HCT116 (cell line): ENCODE data around the gene RXYLT1. TPM values are rescaled to one million over a fixed set of nuclear protein-coding genes. Genes with fewer than 3 reads are reported as not detected.

Experiments used
- ATAC-seq: fragments of 200-7000 bp; cut with Tn5 transposase; 2 replicates; pipeline ENCODE4 v1.9.1; 2020; ENCODE audit warnings: mild to moderate bottlenecking, moderate library complexity
- BruUV-seq: library from RNA; stranded (reverse); fragments of 400-500 nt; replicated peaks from 2 replicates; lab custom pipeline; 2021; lab: Mats Ljungman, UMichigan
- CTCF ChIA-PET: fragments of 300-600 bp; sonication (Branson Sonifier 250); formaldehyde crosslinking; loops from one replicate; lab custom pipeline; 2021; ENCODE audit warnings: antibody characterized with exemption; lab: Charles Lee
- POLR2A ChIA-PET: fragments of 300-600, 350-600 bp; sonication (Branson Sonifier 250); formaldehyde crosslinking; loops from one replicate; lab custom pipeline; 2021; ENCODE audit warnings: antibody characterized with exemption; lab: Charles Lee
- RAD21 ChIA-PET, 2 experiments: fragments of 300-600 bp; sonication (Branson Sonifier 250); formaldehyde crosslinking; loops; one replicate each; lab custom pipeline; 2023; ENCODE audit warnings: low total read pairs in 2 of 2; ENCODE audit not compliant: uncharacterized antibody in 2 of 2, unreplicated experiment in 2 of 2, low non-redundant PET in 1 of 2; lab: Charles Lee
- DNase-seq: peaks from one replicate; pipeline ENCODE4 v3.0.0-alpha.2; 2010; ENCODE audit warnings: low read depth, low spot score
- H2AFZ ChIP-seq: fragments of 200-600 bp; shearing (Covaris generic), sonication (generic); 2 replicates; pipeline ENCODE4 v1.6.1; 2017; ENCODE audit warnings: low read depth, mixed run types, mixed read lengths, antibody characterized with exemption, low read length; ENCODE audit not compliant: poor library complexity, severe bottlenecking
- H3K27ac ChIP-seq: 2 replicates; pipeline ENCODE4 v1.5.1; 2012; ENCODE audit warnings: low read depth, low read length
- H3K27me3 ChIP-seq: fragments of 200-600 bp; sonication (generic); 2 replicates; pipeline ENCODE4 v1.6.1; 2016; ENCODE audit warnings: mixed run types, low read length, mixed read lengths; ENCODE audit not compliant: insufficient read depth
- H3K36me3 ChIP-seq, 2 experiments: fragments of 200-500 bp in 1 of 2; fragments of 200-600 bp in 1 of 2; sonication (Bioruptor generic) in 1 of 2; sonication (generic) in 1 of 2; 2 replicates each; pipeline versions ENCODE4 v1.5.1 to v1.6.1; 2014 to 2016; ENCODE audit warnings: low read length in 2 of 2, inconsistent platforms in 1 of 2, mixed read lengths in 1 of 2, mixed run types in 1 of 2; ENCODE audit not compliant: insufficient read depth in 2 of 2, control insufficient read depth in 1 of 2
- H3K4me1 ChIP-seq, 2 experiments: fragments of 200-600 bp in 1 of 2; sonication (generic) in 1 of 2; 2 replicates each; pipeline versions ENCODE4 v1.5.1 to v1.6.1; 2012 to 2017; ENCODE audit warnings: low read length in 2 of 2, inconsistent platforms in 1 of 2, mild to moderate bottlenecking in 1 of 2, mixed read lengths in 1 of 2, mixed run types in 1 of 2, moderate library complexity in 1 of 2; ENCODE audit not compliant: insufficient read depth in 2 of 2, control insufficient read depth in 1 of 2
- H3K4me2 ChIP-seq: fragments of 200-600 bp; sonication (generic); 2 replicates; pipeline ENCODE4 v1.6.1; 2017; ENCODE audit warnings: mixed run types, low read length, mixed read lengths
- H3K4me3 ChIP-seq, 2 experiments: fragments of 200-600 bp in 1 of 2; sonication (generic) in 1 of 2; replicated peaks in 1 of 2; 2 replicates each; pipeline ENCODE4 v1.5.1; 2011 to 2016; ENCODE audit warnings: low read length in 2 of 2, control low read depth in 1 of 2, low read depth in 1 of 2, mild to moderate bottlenecking in 1 of 2, mixed read lengths in 1 of 2, mixed run types in 1 of 2
- H3K79me2 ChIP-seq: fragments of 200-600 bp; sonication (generic); 2 replicates; pipeline ENCODE4 v1.6.1; 2017; ENCODE audit warnings: mild to moderate bottlenecking, mixed run types, low read length, moderate library complexity, mixed read lengths; ENCODE audit not compliant: insufficient read depth
- H3K9ac ChIP-seq: fragments of 200-600 bp; sonication (generic); 2 replicates; pipeline ENCODE4 v1.6.1; 2016; ENCODE audit warnings: low read length, mixed read lengths
- H3K9me2 ChIP-seq: fragments of 200-600 bp; sonication (generic), shearing (Covaris generic); 2 replicates; pipeline ENCODE4 v1.6.1; 2017; ENCODE audit warnings: mixed run types, mild to moderate bottlenecking, moderate library complexity; ENCODE audit not compliant: insufficient read depth
- H3K9me3 ChIP-seq, 2 experiments: fragments of 200-500 bp in 1 of 2; fragments of 200-600 bp in 1 of 2; sonication (Bioruptor generic) in 1 of 2; sonication (generic) in 1 of 2; 2 replicates each; pipeline ENCODE4 v1.6.1; 2014 to 2017; ENCODE audit warnings: low read length in 2 of 2, mixed read lengths in 2 of 2, inconsistent platforms in 1 of 2, low read depth in 1 of 2, mild to moderate bottlenecking in 1 of 2, mixed run types in 1 of 2, moderate library complexity in 1 of 2; ENCODE audit not compliant: control insufficient read depth in 1 of 2, insufficient read depth in 1 of 2
- H4K20me1 ChIP-seq: fragments of 200-600 bp; sonication (generic), shearing (Covaris generic); 2 replicates; pipeline ENCODE4 v1.6.1; 2017; ENCODE audit warnings: mixed run types, mild to moderate bottlenecking, moderate library complexity; ENCODE audit not compliant: insufficient read depth
- CBX3 ChIP-seq: IDR thresholded peaks from 2 replicates; pipeline ENCODE4 v1.6.1; 2012; ENCODE audit warnings: low read depth
- CEBPB ChIP-seq: IDR thresholded peaks from 2 replicates; pipeline ENCODE4 v1.6.1; 2012; ENCODE audit warnings: low read depth
- EGR1 ChIP-seq: IDR thresholded peaks from 2 replicates; pipeline ENCODE4 v1.6.1; 2012; ENCODE audit warnings: low read depth
- ELF1 ChIP-seq: IDR thresholded peaks from 2 replicates; pipeline ENCODE4 v1.6.1; 2012; ENCODE audit warnings: low read depth, borderline replicate concordance
- JUND ChIP-seq: IDR thresholded peaks from 2 replicates; pipeline ENCODE4 v1.6.1; 2012
- MAX ChIP-seq: IDR thresholded peaks from 2 replicates; pipeline ENCODE4 v1.6.1; 2012
- POLR2A ChIP-seq: IDR thresholded peaks from 2 replicates; pipeline ENCODE4 v1.7.0; 2011; ENCODE audit warnings: borderline replicate concordance; ENCODE audit not compliant: insufficient read depth, insufficient read length; ENCODE audit errors: extremely low read depth
- POLR2AphosphoS5 ChIP-seq: IDR thresholded peaks from 2 replicates; pipeline ENCODE4 v1.6.1; 2011; ENCODE audit warnings: mild to moderate bottlenecking, low read depth, low read length, moderate library complexity
- RAD21 ChIP-seq: IDR thresholded peaks from 2 replicates; pipeline ENCODE4 v1.6.1; 2012; ENCODE audit warnings: low read depth, mild to moderate bottlenecking
- REST ChIP-seq: IDR thresholded peaks from 2 replicates; pipeline ENCODE4 v1.6.1; 2012; ENCODE audit warnings: low read depth
- SP1 ChIP-seq: IDR thresholded peaks from 2 replicates; pipeline ENCODE4 v1.6.1; 2012; ENCODE audit warnings: low read depth
- TCF7L2 ChIP-seq: IDR thresholded peaks from 2 replicates; pipeline ENCODE4 v1.7.0; 2011; ENCODE audit warnings: borderline replicate concordance, inconsistent platforms; ENCODE audit not compliant: insufficient read depth, insufficient read length; ENCODE audit errors: extremely low read depth
- ZBTB33 ChIP-seq: IDR thresholded peaks from 2 replicates; pipeline ENCODE4 v1.6.1; 2011; ENCODE audit warnings: mild to moderate bottlenecking, low read length, moderate library complexity; ENCODE audit not compliant: insufficient replicate concordance; ENCODE audit errors: extremely low read depth
- ZFX ChIP-seq: fragments of 450-650 bp; IDR thresholded peaks from 2 replicates; pipeline ENCODE4 v1.6.1; 2017
- intact Hi-C: fragments of 100-400 bp; cut with micrococcal nuclease; formaldehyde crosslinking; loops from 2 replicates; pipeline ENCODE4 v1.10.0; 2022
- total RNA-seq: library from RNA; stranded (reverse); gene quantifications from one replicate; pipeline ENCODE4 v1.2.1, GENCODE V29; 2021; ENCODE audit not compliant: unreplicated experiment

RXYLT1 gene
- total RNA-seq, 1 experiment from 2014 or later = 23.0 TPM

GRCh38 chr12:63846238-63846967 lies 66.7 kb downstream of the RXYLT1 start (continued):
- TF ChIP-seq EGR1 = no peak
- TF ChIP-seq POLR2AphosphoS5 = no peak
- TF ChIP-seq JUND = no peak
- TF ChIP-seq ZFX = no peak
- TF ChIP-seq CEBPB = no peak
- no peak for TF ChIP-seq SP1
- TF ChIP-seq MAX = no peak
- no peak for TF ChIP-seq RAD21
- TF ChIP-seq ZBTB33 = no peak

- H3K79me2 ChIP-seq = peaks cover 91% of the 10 kb centered on the region
- H3K4me1 ChIP-seq = peaks cover 5 to 22% of the 10 kb centered on the region in 2 experiments; a peak in 3 of 4 replicates
- H2AFZ ChIP-seq = no peak overlapping the region
- TF ChIP-seq ELF1 (no peak), TCF7L2 (no peak), RAD21 (no peak), POLR2A (no peak), ZBTB33 (no peak), CBX3 (no peak), REST (no peak), MAX (no peak)
- TF ChIP-seq, all 23 proteins: peak for 0
- Histone ChIP-seq H3K9me3 (no peaks in the 10 kb centered on the region), H4K20me1 (no peaks in the 10 kb centered on the region), H3K4me2 (no peak overlapping the region), H3K27ac (no peak overlapping the region), H3K9me2 (no peaks in the 10 kb centered on the region), H3K36me3 (no peaks in the 10 kb centered on the region), H3K9ac (no peak overlapping the region), H3K27me3 (no peaks in the 10 kb centered on the region), H3K4me3 (no peak overlapping the region)
- intact Hi-C loops = loop anchor here (10.0 kb wide), 1 partner anchor 126 kb away; no protein-coding TSS in a partner anchor
- ChIA-PET CTCF (no interaction called here), POLR2A (no interaction called here), RAD21 (no interaction called here)
- no TSS peak for BruUV-seq
- DNase-seq (no peak), ATAC-seq (no peak)
These were observed 68.7 kb downstream of the RXYLT1 start for GRCh38 chr12:63848450-63848849.
